Pulmonary artery endothelial cell (primary cell): ENCODE data around the gene IL1RL2. TPM values are rescaled to one million over a fixed set of nuclear protein-coding genes. Genes with fewer than 3 reads are reported as not detected.

Experiments used
- DNase-seq: peaks from one replicate; pipeline ENCODE4 v3.0.0-alpha.2; 2011; ENCODE audit warnings: low read depth, low spot score
- total RNA-seq: library from RNA; depleted of rRNA; stranded (reverse); fragments of >200 nt; gene quantifications from 2 replicates; pipeline ENCODE4 v1.2.3, GENCODE V29; 2014

IL1RL2 gene
- total RNA-seq, 1 donor from 2014 or later: 0.20 TPM

DNA sequence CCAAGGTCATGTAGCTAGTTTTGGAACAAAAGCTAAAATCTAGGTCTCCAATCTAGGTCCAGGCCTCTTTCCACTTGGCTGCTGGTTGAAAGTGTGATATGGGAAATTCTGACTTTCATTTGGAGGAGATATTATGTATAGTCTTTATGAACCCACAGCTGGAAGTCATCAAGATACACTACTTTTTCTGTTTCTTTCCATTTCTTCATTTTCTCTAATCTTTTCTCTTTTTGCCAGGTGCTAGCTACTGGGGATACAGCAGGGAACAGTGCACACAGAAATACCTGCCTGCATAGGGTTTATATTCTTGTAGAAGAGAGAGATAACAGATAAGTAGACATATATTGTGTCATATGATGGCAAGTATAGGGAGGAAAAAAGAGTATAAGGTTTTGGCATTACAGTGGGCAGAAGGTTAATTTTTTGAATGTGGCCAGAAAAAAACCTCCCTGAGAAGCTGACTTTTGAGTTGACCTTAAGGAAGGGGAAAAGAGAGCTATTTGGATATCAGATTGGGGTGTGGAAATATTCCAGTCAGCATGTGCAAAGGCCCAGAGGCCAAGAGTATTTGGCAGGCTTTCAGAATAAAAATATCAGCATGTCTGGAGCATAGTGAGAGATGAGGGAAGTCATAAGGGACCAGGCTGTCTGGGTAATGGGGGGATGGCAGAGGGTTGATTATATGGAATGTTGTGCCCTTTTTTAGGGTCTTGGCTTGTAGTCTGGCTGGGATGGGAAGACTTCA is 28.6 kb upstream of the IL1RL2 start:
- no peak for DNase-seq

DNA sequence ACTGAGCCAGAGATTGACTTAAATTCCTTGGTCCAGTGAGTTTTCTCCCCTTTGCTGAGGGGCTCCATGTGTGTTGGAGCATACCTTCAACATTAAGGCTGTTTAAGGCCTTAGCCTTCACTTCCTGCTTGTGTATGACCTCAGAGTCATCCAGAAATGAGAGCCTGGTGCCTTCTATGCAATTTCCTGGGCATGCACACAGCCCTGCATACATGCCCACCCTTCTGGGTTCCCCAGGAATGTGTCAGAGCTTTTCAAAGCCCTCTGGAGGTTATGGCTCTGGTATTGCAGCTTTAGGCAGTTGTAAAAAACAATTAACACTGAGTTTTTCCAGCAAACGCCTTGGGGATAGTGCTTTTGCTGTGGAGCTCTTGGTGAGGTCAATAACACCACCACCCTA is 27.5 kb upstream of the IL1RL2 start:
- DNase-seq: no peak

DNA sequence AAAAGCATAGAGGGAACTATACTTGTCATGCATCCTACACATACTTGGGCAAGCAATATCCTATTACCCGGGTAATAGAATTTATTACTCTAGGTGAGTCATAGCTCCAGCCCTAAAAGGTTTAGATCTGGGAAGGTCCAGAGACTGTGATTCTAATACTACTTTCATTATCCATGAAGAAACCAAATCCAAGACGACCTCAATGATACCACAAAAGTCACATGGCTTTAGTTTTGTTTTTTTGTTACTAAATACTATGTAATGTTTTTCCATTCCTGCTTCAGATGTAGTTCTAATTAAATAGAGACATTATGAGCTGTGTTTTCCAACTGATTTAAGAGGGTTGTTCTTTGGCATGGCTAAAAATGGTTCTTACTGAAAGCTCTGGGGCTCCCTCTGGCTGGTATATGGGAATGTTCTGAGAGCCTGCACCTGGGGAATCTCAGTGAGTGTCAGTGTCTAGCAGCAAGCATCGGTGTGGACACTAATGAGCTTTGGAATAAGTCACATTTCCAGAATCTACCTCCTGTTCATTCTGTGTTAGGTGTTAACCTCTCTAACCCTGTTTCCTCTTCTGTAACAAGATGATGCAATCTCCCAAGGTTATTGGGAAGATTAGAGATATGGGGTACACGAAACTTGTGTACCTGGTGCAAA is 20.5 kb upstream of the IL1RL2 start:
- DNase-seq: no peak

DNA sequence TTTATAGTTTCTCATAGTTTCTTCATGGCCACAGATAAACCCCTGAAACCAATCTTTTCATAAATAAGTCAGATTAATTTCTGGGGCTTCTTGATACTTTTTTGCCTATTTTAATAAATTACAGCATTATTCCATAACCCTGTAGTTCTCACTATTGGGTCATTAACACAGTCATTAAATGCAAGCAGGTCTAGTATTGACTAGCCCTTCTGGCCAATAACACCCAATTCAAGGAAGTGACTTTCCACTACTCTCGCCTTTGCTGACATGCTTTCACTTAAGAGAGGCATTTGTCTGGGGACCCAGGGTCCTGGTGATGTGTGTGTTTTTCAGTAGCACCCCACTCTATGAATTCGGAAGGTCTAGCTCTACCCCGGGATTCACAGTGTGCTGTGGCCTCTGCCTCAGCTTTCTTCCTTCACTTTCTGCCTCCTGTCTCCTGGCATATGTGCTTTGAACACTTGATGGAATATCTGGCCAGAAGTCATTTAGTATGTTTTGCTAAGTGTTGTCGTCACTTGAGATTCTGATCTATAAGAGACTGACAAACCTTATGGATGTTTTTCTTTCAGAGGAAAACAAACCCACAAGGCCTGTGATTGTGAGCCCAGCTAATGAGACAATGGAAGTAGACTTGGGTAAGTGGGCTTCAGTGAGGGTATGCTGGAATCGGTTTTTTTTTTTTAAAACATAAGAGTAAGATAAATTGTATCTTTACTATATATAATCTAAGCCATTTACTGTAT is 18.6 kb upstream of the IL1RL2 start:
- no peak for DNase-seq

DNA sequence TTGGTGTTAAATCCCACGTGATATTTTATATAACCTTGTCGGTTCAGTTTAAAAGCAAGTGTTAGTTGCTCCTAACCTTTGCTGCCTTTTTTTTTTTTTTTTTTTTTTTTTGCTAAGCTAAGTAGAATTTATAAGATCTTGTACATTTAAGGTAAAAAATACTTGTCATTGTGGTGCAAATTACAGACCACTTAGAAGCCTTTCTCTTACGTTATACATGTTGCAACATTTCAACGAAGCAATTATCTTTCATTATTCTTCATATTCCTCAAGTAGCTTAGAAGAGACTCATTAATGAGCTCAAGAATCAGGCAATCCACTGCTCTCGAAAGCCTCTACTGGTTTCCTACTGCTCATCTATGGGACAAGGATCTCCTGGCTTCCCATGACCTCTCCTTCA is 14.9 kb upstream of the IL1RL2 start:
- no peak for DNase-seq

DNA sequence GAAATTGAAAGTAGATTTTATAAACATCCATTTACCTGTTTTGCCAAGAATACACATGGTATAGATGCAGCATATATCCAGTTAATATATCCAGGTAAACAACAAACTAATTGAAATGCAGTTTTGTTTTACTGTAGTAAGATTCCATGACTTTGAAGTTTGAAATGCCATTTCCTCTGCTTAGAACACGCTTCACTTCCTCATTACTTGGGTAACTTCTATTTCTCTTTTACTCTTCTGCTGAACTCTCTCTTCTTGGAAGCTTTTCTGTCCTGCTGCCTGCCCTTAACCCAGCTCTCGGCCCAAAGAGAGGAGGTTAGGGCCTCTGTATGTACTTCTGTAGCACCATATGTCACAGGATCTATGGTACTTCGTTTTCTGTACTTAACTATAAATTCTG is 14.1 kb upstream of the IL1RL2 start:
- DNase-seq: no peak

DNA sequence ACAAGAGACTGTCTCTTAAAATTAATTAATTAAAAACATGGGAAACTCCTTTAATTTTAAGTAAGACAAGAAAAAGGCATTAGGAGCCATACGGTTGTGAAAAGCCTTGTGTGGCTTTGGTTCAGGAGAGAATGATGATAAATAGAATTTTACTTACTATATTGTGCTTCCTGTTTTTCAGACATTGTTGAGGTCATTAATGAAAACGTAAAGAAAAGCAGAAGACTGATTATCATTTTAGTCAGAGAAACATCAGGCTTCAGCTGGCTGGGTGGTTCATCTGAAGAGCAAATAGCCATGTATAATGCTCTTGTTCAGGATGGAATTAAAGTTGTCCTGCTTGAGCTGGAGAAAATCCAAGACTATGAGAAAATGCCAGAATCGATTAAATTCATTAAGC is 10.7 kb upstream of the IL1RL2 start:
- no peak for DNase-seq

DNA sequence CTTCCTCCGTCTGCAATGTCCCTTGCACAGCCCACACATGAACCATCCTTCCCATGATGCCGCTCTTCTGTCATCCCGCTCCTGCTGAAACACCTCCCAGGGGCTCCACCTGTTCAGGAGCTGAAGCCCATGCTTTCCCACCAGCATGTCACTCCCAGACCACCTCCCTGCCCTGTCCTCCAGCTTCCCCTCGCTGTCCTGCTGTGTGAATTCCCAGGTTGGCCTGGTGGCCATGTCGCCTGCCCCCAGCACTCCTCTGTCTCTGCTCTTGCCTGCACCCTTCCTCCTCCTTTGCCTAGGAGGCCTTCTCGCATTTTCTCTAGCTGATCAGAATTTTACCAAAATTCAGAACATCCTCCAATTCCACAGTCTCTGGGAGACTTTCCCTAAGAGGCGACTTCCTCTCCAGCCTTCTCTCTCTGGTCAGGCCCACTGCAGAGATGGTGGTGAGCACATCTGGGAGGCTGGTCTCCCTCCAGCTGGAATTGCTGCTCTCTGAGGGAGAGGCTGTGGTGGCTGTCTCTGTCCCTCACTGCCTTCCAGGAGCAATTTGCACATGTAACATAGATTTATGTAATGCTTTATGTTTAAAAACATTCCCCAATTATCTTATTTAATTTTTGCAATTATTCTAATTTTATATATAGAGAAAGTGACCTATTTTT is 8.9 kb upstream of the IL1RL2 start:
- no peak for DNase-seq

DNA sequence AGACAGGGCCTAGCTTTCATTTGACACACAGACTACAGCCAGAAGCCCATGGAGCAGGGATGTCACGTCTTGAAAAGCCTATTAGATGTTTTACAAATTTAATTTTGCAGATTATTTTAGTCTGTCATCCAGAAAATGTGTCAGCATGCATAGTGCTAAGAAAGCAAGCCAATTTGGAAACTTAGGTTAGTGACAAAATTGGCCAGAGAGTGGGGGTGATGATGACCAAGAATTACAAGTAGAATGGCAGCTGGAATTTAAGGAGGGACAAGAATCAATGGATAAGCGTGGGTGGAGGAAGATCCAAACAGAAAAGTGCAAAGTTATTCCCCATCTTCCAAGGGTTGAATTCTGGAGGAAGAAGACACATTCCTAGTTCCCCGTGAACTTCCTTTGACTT is 7.8 kb upstream of the IL1RL2 start:
- no peak for DNase-seq

DNA sequence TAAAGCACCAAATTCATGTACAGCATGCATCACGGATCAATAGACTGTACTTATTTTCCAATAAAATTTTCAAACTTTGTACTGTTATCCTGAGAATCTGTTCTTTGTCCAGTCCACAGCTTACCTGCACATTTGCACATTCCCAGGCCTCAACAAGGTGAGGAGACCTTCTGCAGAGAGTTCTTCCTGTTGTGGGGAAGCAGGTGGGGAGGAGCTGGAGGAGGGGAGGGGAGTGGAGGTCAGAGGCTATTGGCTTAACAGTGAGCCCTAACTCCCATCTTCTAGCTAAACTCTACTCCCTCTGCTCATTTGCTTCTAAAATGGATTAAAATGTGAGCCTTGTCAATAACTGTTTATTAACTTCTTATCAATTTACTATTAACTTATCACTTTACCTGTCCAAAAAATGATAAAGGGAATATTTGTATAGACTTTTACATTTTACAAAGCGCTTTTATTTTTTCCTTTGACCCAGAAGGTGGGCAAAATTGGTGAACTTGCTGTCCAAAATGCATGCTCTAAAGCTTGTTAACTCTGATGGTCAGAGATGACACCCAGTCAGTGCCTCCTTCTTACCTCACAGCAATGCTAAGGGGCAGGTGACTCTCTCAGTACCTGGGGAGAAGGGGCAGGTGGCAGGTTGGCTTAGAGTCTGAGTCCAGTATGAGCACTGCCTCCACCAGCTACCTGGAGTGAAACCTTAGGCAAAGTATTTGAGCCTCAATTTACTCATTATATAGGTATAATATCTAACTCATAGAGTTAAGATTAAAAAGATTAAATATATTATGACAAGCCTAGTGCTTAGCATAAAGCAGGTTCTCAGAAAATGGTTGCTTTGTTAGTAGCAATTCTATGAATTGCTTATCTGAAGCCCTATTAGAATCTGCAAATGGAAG is 6.8 kb upstream of the IL1RL2 start:
- DNase-seq: no peak

DNA sequence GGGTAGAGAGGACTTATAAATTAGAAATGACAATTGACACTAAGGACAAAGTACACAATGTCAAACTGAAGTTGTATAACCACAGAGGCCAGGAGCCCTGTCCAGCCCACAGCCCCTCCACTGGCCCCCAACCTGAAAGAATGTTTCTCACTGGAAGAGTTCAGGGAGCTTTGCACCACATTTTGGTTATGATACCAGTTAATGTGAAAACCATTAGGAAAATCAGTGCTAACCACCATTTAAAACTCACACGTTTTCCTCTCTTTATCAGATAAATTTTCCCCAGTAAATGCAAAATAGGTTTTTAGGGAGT is 6.2 kb upstream of the IL1RL2 start:
- DNase-seq: no peak

DNA sequence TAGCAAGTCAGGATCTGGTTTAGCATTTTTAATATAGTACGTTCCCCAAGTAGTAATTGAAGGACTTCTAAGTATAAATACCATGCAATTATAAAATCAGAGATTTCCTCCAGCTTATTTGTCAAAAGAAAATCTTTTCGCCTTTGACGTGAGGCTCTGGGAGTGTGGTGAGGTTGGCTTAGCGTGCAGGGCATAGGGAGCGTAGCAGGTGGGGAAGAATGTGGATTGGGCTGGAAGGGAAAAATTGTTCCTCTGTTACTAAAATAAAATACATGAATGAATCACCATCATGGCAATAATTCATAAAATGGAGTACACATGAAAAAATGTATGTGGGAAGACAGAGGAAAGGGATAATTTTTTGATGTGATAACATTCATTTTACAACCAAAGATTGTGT is 5.4 kb upstream of the IL1RL2 start:
- DNase-seq: no peak

DNA sequence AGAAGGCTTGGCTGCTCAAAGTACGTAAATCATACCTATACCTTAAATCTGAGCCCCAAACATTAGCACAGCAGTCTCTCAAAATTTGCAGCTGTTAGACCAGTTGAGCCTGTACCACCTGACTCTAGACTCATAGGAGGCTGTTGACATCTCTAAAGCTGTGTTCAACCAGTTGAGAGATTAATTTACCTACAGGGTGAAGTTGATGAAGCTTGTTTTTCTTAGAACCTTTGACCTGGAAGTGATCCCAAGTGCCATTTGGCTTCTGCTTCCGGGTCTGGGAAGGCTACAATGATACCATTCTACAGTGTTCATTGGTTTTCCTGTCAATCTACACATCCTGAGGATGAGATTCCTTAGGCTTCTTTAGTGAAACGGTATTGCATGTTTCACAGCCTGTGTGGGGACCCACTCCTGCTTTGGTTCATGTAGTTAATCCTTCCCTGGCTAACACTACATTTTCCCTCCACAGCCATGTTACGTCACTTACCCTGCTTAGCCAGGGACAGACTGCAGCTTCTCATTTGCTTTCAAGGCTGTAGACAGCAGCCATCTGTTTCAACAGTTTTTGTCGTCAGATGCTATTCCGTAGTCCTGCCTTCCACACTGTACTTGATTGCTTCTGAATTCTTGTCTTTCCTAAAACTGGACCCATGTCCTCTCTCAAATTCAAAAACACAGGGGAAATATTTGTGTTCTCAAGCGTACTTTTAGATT is 4.7 kb upstream of the IL1RL2 start:
- DNase-seq: no peak

DNA sequence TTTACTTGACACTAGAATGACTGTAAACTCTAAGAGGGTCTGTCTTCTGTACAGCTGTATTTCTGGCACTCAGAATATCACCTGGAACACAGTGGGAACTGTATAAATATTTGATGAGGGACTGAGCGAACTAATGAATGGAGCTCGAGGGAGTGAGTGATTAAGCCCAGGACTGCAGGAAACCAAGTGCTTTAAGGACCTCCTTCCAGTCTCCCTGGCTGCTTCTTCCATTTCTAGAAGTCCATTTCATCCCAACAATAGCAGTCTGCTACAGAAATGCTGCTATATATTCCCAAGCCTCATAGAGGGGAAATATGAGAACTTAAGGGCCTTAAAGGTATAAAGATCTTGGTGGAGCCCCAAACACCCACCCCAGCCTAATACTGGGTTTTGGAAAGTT is 2.8 kb upstream of the IL1RL2 start:
- no peak for DNase-seq

DNA sequence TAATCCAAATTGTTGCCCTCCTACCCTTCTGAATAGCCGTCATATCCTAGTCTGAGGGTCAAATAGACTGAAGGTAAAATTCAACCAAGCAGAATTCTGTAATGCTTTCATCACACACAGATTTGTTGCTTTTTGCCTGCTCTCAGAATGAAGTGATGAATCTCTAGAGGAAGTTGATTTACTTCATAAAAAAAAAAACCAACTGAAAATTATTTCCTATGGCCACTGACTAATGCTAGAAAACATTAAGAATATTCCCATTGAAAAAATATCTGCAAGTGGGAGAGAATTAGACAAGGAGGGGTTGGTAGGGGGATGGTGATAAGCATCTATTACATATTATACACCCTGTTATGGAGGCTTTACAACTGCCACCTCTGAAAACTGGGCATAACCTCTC is 2.3 kb upstream of the IL1RL2 start:
- no peak for DNase-seq

DNA sequence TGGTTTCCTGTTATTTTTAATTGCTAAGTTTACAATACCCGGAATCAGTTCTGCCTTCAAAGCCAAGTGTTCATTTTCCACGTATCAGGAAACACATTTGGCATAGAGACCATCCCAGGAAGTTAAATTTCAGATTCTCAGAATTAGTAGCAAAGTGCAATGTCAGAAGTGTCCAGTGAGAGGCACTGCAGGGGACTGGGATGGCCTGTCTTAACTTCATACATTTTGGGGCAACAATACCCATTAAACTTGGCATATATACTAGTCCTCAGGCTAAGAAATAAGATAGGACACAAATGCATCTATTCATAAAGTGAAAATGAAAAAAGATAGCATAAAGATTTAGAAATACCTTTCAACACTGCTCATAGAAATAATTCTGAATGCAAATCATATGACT is 1.5 kb upstream of the IL1RL2 start:
- DNase-seq: peak; percentile 17

DNA sequence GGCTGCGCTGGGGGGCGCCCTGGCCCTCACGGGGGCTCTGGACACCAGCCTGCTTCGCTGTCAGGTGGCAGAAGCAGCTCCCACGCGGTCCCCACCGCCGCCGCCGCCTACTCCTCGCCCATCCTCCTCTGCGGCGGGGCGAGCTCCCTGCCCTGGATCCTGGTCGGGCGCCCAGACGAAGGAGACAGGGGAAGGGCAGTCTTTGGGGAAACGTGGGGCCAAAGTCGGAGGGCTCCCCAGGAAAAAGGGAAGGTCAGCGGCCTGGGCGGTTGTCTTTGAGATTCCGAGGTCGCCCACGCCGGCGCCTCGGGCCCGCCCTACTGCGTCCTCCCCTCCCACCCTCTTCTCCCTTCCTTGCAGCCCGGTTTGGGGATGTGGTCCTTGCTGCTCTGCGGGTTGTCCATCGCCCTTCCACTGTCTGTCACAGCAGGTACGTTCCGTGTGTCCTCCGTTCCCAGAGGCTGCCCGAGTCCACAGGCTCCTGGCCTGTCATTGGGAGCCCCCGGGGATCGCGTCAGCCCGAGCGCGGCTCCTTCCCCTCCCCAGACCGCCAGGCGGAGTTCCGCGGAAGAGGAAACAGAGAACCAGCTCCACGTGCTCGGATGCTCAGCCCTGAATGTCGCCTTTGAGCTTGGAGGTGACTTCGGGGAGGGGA is 800 bp downstream of the IL1RL2 start:
- no peak for DNase-seq

DNA sequence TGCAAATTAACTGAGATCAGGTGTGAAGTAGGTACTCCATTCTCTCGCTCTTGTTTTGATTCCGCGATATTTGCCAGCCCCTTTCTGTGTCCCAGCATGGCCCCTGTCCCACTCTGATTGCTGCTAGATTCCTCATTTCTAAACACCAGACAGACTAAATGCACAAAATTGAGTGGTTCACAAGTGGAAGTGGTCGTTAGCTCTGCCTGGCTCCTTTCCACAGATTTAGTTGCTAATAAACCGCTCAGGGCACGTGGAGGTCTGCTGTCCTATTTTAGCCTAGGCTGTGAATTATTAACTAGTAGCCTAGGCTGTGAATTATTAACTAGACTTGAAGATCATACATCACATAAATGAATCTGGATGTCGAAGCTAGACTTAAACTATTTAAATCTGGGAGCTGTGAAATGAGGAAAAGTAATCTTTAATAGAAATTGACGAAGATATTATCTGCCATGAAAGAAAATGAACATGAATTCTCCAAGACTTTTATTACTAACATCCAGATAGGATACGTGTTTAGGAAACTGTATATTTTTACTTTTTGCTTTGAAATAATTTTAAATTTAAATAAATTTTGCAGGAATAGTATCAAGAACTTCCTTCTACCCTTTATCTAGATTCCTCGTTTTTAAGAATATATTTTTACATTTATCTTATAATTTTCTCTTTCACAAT is 3.7 kb downstream of the IL1RL2 start:
- DNase-seq: no peak

DNA sequence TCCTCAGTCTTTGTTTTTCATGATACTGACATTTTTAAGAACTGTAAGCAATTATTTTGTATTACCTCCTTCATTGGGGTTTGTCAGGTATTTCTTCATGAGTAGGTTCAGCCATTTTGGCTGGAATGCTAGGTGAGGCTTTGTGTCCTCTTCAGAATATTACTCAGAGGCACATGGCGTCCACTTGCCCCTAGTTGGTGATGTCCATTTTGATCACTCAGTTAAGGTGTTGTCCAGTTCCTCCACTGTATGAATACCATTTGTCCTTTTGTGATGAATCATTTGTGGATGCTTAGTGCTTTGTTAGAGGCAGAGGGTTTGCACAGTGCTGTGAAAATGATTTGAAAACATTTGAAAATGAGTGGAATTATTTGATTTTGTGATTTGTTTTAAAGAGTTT is 4.7 kb downstream of the IL1RL2 start:
- no peak for DNase-seq

DNA sequence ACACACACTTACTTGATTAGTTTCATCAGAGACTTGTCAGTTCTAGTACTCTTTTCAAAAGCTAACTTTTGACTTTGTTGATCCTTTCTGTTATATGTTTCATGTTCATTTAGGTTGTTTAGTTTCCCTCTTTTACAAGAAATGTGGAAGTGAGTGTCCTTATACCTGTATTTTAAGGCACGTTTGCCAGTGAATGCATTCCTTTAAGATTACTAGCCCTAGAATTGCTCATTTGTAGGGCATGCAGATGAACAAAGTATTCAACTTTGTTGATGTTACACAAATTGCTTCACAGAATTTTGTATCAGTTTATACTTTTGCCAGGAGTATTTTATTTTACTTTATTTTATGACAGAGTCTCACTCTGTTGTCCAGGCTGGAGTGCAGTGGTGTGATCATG is 6.3 kb downstream of the IL1RL2 start:
- no peak for DNase-seq
